Liver (tissue), 9 donors: ENCODE data around the gene ILKAP. TPM values are rescaled to one million over a fixed set of nuclear protein-coding genes. Genes with fewer than 3 reads are reported as not detected.

ENCODE experiments used
- DNase-seq: peaks from one replicate; pipeline ENCODE4 v3.0.0-alpha.2; 2017; ENCODE audit warnings: low spot score
- H3K27ac ChIP-seq, 2 donors: one replicate each; pipeline ENCODE4 v1.7.0; 2013; ENCODE audit warnings: inconsistent platforms in 2 of 2, low read length in 2 of 2, control low read depth in 1 of 2, low read depth in 1 of 2, mild to moderate bottlenecking in 1 of 2
- H3K27me3 ChIP-seq, 4 donors: one replicate each; pipeline versions ENCODE4 v1.6.1 to v1.7.0; 2013; ENCODE audit warnings: low read length in 3 of 4, inconsistent platforms in 1 of 4, mild to moderate bottlenecking in 1 of 4, moderate library complexity in 1 of 4; ENCODE audit not compliant: control insufficient read depth in 4 of 4, insufficient read depth in 4 of 4
- H3K36me3 ChIP-seq, 4 donors: one replicate each; pipeline versions ENCODE4 v1.6.1 to v1.7.0; 2013; ENCODE audit warnings: low read length in 3 of 4, mild to moderate bottlenecking in 3 of 4, low read depth in 1 of 4, moderate library complexity in 1 of 4; ENCODE audit not compliant: control insufficient read depth in 4 of 4, insufficient read depth in 3 of 4
- H3K4me1 ChIP-seq, 4 donors: one replicate each; pipeline versions ENCODE4 v1.6.1 to v1.7.0; 2013; ENCODE audit warnings: low read length in 3 of 4, mild to moderate bottlenecking in 3 of 4, moderate library complexity in 1 of 4; ENCODE audit not compliant: control insufficient read depth in 4 of 4, insufficient read depth in 4 of 4
- H3K4me3 ChIP-seq, 3 donors: one replicate each; pipeline versions ENCODE4 v1.6.1 to v1.7.0; 2013; ENCODE audit warnings: low read length in 3 of 3, control low read depth in 1 of 3, low read depth in 1 of 3, mild to moderate bottlenecking in 1 of 3
- H3K9ac ChIP-seq, 2 donors: one replicate each; pipeline ENCODE4 v1.7.0; 2013; ENCODE audit warnings: low read length in 2 of 2, mild to moderate bottlenecking in 2 of 2, moderate library complexity in 2 of 2, control low read depth in 1 of 2, low read depth in 1 of 2
- H3K9me3 ChIP-seq, 4 donors: one replicate each; pipeline versions ENCODE4 v1.6.1 to v1.7.0; 2013; ENCODE audit warnings: low read length in 3 of 4; ENCODE audit not compliant: control insufficient read depth in 4 of 4
- ATF3 ChIP-seq: IDR thresholded peaks from 2 replicates; pipeline ENCODE4 v1.6.1; 2016; ENCODE audit warnings: antibody characterized with exemption
- CTCF ChIP-seq: fragments of 150-350 bp; IDR thresholded peaks from 2 replicates; pipeline ENCODE4 v1.5.1; 2017; ENCODE audit warnings: improper control_type of control experiment, low read depth, low read length; ENCODE audit not compliant: missing input control
- GABPA ChIP-seq, 2 donors: IDR thresholded peaks in 1 of 2; conservative IDR thresholded peaks in 1 of 2; 2 replicates each; pipeline ENCODE4 v1.6.1; 2016; ENCODE audit warnings: antibody characterized with exemption in 2 of 2, mild to moderate bottlenecking in 1 of 2, moderate library complexity in 1 of 2
- HNF4A ChIP-seq, 2 donors: conservative IDR thresholded peaks; 2 replicates each; pipeline ENCODE4 v1.6.1; 2016; ENCODE audit warnings: antibody characterized with exemption in 2 of 2, mild to moderate bottlenecking in 2 of 2
- HNF4G ChIP-seq: IDR thresholded peaks from 2 replicates; pipeline ENCODE4 v1.6.1; 2016; ENCODE audit warnings: antibody characterized with exemption
- MAX ChIP-seq: IDR thresholded peaks from 2 replicates; pipeline ENCODE4 v1.6.1; 2016; ENCODE audit warnings: antibody characterized with exemption
- RAD21 ChIP-seq, 2 donors: IDR thresholded peaks; 2 replicates each; pipeline ENCODE4 v1.6.1; 2016; ENCODE audit warnings: antibody characterized with exemption in 2 of 2, mild to moderate bottlenecking in 2 of 2
- REST ChIP-seq: IDR thresholded peaks from 2 replicates; pipeline ENCODE4 v1.6.1; 2016; ENCODE audit warnings: antibody characterized with exemption, mild to moderate bottlenecking
- TAF1 ChIP-seq: conservative IDR thresholded peaks from 2 replicates; pipeline ENCODE4 v1.6.1; 2016; ENCODE audit warnings: antibody characterized with exemption, mild to moderate bottlenecking
- YY1 ChIP-seq: IDR thresholded peaks from 2 replicates; pipeline ENCODE4 v1.6.1; 2016; ENCODE audit warnings: antibody characterized with exemption, mild to moderate bottlenecking
- ZBTB33 ChIP-seq: IDR thresholded peaks from 2 replicates; pipeline ENCODE4 v1.6.1; 2016; ENCODE audit warnings: antibody characterized with exemption
- WGBS: extraction: QIAGEN DNeasy Blood & Tissue Kit; methylation state at CpG from one replicate; pipeline ENCODE4 v1.1.7; 2013; 5-methylcytosine and 5-hydroxymethylcytosine counted together
- polyA plus RNA-seq, 2 donors: library from polyadenylated mRNA; stranded (reverse) in 1 of 2; unstranded in 1 of 2; fragments of 200-250 nt in 1 of 2; fragments of >200 nt in 1 of 2; fragmentation: Nextera tagmentation in 1 of 2; extraction: Ambion mirVana in 1 of 2; gene quantifications; one replicate each; pipeline versions ENCODE4 v1.2.1 to v1.2.3, GENCODE V29; 2013 to 2015
- total RNA-seq, 2 donors: library from RNA; depleted of rRNA; stranded (reverse); fragments of >200 nt; gene quantifications; one replicate each; pipeline ENCODE4 v1.2.3, GENCODE V29; 2014
- donor health status: healthy.
- donor health status: healthy.
- donor health status: healthy.
- donor health status: healthy.
- donor health status: healthy.

ILKAP gene
- total and polyA plus RNA-seq, 4 donors, result 15.0 to 21.1 (median 20.0) TPM

- H3K9ac ChIP-seq, result no peak overlapping the region
- H3K4me1 ChIP-seq, result no peaks in the 10 kb centered on the region
- DNase-seq, result no peak
- no peaks in the 10 kb centered on the region for H3K27me3 ChIP-seq
- WGBS, result 83% methylated on average over 12 of the region's 12 CpGs
- no peaks in the 10 kb centered on the region for H3K9me3 ChIP-seq
- no peak overlapping the region for H3K4me3 ChIP-seq
- H3K36me3 ChIP-seq, result no peaks in the 10 kb centered on the region
- no peak overlapping the region for H3K27ac ChIP-seq
- no peak for TF ChIP-seq ZBTB33
- no peak for TF ChIP-seq MAX
- no peak for TF ChIP-seq HNF4G
- no peak for TF ChIP-seq YY1
- no peak for TF ChIP-seq HNF4A (conservative IDR thresholded peaks at IDR 0.05)
- no peak for TF ChIP-seq RAD21 (IDR thresholded peaks at IDR 0.05)
- no peak for TF ChIP-seq REST
- no peak for TF ChIP-seq GABPA (IDR thresholded peaks at IDR 0.05 in 1 of 2, conservative IDR thresholded peaks at IDR 0.05 in 1 of 2)
These were observed 57.6 kb downstream of the ILKAP start for GRCh38 chr2:238145851-238146250.

GRCh38 chr2:238145046-238145445 lies 58.4 kb downstream of the ILKAP start:
- WGBS, result 84% methylated on average over 12 of the region's 12 CpGs

More at GRCh38 chr2:238145046-238145445, 58.4 kb downstream of the ILKAP start:
- Histone ChIP-seq H3K27ac (no peak overlapping the region), H3K4me3 (no peak overlapping the region), H3K36me3 (no peaks in the 10 kb centered on the region), H3K9me3 (no peaks in the 10 kb centered on the region), H3K27me3 (no peaks in the 10 kb centered on the region), H3K4me1 (no peaks in the 10 kb centered on the region), H3K9ac (no peak overlapping the region)
- DNase-seq, result no peak
- TF ChIP-seq CTCF (no peak), TAF1 (no peak), ATF3 (no peak)
